Adipocyte (in vitro differentiated cells): ENCODE measurements around the gene SNRNP35.
"Not testable (repeated sequence)": the region's sequence is repeated elsewhere in the genome, so short reads cannot be mapped to it uniquely, and the experiment has no call there.

Experiments used
- DNase-seq: peaks from one replicate; pipeline ENCODE4 v3.0.0-alpha.2; 2015; ENCODE audit warnings: low read depth
- H3K27me3 ChIP-seq: replicated peaks from 2 replicates; pipeline ENCODE4 v1.7.0; 2013; ENCODE audit warnings: mild to moderate bottlenecking, low read length, moderate library complexity; ENCODE audit not compliant: control insufficient read depth, insufficient read depth
- H3K36me3 ChIP-seq: 2 replicates; pipeline ENCODE4 v1.7.0; 2013; ENCODE audit warnings: low read length, mild to moderate bottlenecking, moderate library complexity; ENCODE audit not compliant: control insufficient read depth, insufficient read depth, severe bottlenecking
- H3K4me1 ChIP-seq: 2 replicates; pipeline ENCODE4 v1.7.0; 2013; ENCODE audit warnings: mild to moderate bottlenecking, low read length, moderate library complexity; ENCODE audit not compliant: control insufficient read depth, insufficient read depth
- H3K4me3 ChIP-seq: 2 replicates; pipeline ENCODE4 v1.7.0; 2013; ENCODE audit warnings: mild to moderate bottlenecking, low read length, moderate library complexity
- H3K9ac ChIP-seq: 2 replicates; pipeline ENCODE4 v1.7.0; 2013; ENCODE audit warnings: mild to moderate bottlenecking, low read length, moderate library complexity
- H3K9me3 ChIP-seq: 2 replicates; pipeline ENCODE4 v1.7.0; 2013; ENCODE audit warnings: mild to moderate bottlenecking, low read length, moderate library complexity; ENCODE audit not compliant: control insufficient read depth

Gene SNRNP35

DNA sequence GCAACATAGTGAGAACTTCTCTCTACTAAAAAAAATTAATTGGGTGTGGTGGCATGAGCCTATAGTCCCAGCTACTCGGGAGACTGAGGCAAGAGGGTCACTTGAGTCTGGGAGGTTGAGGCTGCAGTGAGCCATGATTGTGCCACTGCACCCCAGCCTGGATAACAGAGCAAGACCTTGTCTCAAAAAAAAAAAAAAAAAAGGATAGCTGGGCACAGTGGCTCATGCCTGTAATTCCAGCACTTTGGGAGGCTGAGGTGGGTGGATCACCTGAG, 5.7 kb upstream of the SNRNP35 start:
- H3K36me3 ChIP-seq, H3K4me1 ChIP-seq, H3K9me3 ChIP-seq, H3K27me3 ChIP-seq, H3K9ac ChIP-seq, H3K4me3 ChIP-seq, DNase-seq: not testable (repeated sequence)

- Histone ChIP-seq H3K9ac (no peak overlapping the region), H3K9me3 (no peaks in the 10 kb centered on the region), H3K4me3 (no peak overlapping the region), H3K27me3 (no peaks in the 10 kb centered on the region), H3K4me1 (peaks cover 5% of the 10 kb centered on the region), H3K36me3 (no peaks in the 10 kb centered on the region)
- DNase-seq, result no peak
Observed at GRCh38 chr12:123453165-123453564, 4.8 kb upstream of the SNRNP35 start.

GRCh38 chr12:123463174-123463573, 5.2 kb downstream of the SNRNP35 start:
- not testable (repeated sequence) for H3K9me3 ChIP-seq, H3K9ac ChIP-seq, H3K4me1 ChIP-seq, DNase-seq, H3K4me3 ChIP-seq, H3K27me3 ChIP-seq
- H3K36me3 ChIP-seq, result peaks cover 18% of the 10 kb centered on the region

- no peaks in the 10 kb centered on the region for H3K27me3 ChIP-seq
- no peaks in the 10 kb centered on the region for H3K9me3 ChIP-seq
- H3K9ac ChIP-seq, result no peak overlapping the region
- no peak for DNase-seq
- H3K4me3 ChIP-seq, result no peak overlapping the region
- H3K4me1 ChIP-seq, result peaks cover 4% of the 10 kb centered on the region
- H3K36me3 ChIP-seq, result peaks cover 18% of the 10 kb centered on the region
Observed at GRCh38 chr12:123465084-123465483, 7.1 kb downstream of the SNRNP35 start.

- no peak for DNase-seq
- H3K9me3 ChIP-seq, result no peaks in the 10 kb centered on the region
Observed at GRCh38 chr12:123468786-123469185, 10.8 kb downstream of the SNRNP35 start.

DNA sequence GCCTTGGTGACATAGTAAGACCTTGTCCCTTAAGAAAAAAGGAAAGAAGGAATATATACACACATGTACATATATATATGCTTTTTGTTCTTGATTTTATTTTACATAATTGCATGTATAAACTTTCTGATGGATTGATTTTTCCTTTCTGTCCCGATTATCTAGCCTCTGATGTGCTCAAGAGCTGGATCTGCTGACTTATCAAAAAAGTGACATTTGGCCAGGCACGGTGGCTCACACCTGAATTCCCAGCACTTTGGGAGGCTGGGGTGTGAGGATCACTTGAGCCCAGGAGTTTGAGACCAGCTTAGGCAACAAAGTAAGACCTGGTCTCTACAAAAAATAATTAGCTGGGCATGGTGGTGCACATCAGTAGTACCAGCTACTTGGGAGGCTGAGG, 12.0 kb downstream of the SNRNP35 start:
- H3K36me3 ChIP-seq, result peaks cover 30% of the 10 kb centered on the region

More at GRCh38 chr12:123468786-123469185, 10.8 kb downstream of the SNRNP35 start:
- peaks cover 10% of the 10 kb centered on the region for H3K4me1 ChIP-seq
- no peak overlapping the region for H3K9ac ChIP-seq
- H3K4me3 ChIP-seq, result no peak overlapping the region
- H3K27me3 ChIP-seq, result no peaks in the 10 kb centered on the region
- peaks cover 32% of the 10 kb centered on the region for H3K36me3 ChIP-seq

DNA sequence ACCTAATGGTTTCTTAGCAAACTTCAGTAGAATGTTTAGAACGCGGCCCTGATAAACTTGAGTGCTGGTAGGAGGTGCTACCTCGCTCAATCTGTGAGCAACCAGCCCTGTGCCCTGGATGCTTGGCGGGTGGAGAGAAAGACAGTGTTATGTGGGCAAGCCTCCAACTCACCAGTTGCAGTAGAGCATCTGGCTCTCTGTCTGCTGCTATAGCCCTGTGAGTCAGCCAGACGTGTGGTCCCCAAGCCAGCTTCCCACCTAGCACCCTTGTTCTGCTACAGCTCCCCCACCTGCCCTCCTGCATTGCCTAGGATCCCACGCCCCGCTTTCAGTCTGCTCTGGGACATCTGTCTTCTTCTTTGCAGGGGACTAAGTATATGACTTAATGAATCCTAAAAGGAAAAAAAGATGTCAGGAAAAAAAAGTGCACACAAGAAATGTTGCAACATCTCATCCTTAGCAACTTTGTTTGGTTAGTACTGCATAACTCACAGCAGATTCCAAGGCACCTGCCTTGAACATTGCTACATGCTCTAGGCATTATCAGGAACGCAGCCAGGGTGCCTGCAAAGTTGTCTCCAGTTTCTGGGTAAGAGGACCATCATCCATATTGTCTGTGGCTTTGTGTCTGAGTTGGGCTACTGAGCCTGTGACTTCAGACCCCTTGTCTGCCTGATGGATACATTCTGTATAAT, 13.6 kb downstream of the SNRNP35 start:
- Histone ChIP-seq H3K36me3 (peaks cover 23% of the 10 kb centered on the region), H3K4me3 (no peak overlapping the region), H3K27me3 (no peaks in the 10 kb centered on the region), H3K4me1 (peaks cover 10% of the 10 kb centered on the region), H3K9ac (no peak overlapping the region), H3K9me3 (no peaks in the 10 kb centered on the region)
- peak; percentile 74 for DNase-seq

More for the DNA sequence above, 12.0 kb downstream of the SNRNP35 start:
- Histone ChIP-seq H3K4me1 (peaks cover 10% of the 10 kb centered on the region), H3K4me3 (no peak overlapping the region), H3K27me3 (no peaks in the 10 kb centered on the region), H3K9me3 (no peaks in the 10 kb centered on the region), H3K9ac (no peak overlapping the region)
- DNase-seq, result no peak

GRCh38 chr12:123472438-123472849, 14.5 kb downstream of the SNRNP35 start:
- H3K4me1 ChIP-seq, result peaks cover 6% of the 10 kb centered on the region
- no peak overlapping the region for H3K4me3 ChIP-seq
- no peak for DNase-seq
- H3K27me3 ChIP-seq, result no peaks in the 10 kb centered on the region
- H3K9ac ChIP-seq, result no peak overlapping the region
- H3K9me3 ChIP-seq, result no peaks in the 10 kb centered on the region
- H3K36me3 ChIP-seq, result peaks cover 26% of the 10 kb centered on the region

DNA sequence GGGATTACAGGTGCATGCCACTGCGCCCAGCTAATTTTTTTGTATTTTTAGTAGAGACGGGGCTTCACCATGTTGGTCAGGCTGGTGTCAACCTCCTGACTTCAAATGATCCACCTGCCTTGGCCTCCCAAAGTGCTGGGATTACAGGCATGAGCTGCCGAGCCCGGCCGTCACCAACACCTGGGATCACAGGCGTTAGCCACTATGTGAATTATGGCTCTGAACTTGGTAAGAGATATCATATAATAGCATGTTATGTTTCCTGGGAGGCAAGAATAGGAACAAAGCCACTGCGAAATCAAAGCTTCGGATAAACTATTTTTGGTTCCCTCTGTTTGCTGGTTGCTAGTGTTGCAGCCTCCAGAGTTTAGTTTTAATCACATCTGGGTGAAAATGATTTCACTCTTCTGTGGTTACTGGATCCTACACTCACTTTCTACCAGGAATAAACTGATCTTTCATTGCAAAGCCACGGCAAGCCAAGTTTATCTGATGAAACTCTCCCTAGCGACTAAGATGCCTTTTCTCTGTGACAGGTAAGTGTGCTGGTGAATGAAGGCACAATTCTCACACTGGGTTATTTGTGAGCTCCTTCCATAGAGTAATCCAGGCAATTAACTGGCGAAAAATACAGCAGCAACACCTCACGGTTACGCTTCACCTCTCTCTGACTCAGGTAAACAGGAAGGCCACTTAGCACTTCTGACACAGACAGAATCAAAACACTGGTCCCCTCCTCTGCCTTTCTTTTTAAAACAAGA, 16.7 kb downstream of the SNRNP35 start:
- DNase-seq, result no peak
- Histone ChIP-seq H3K27me3 (no peaks in the 10 kb centered on the region), H3K9ac (no peak overlapping the region), H3K9me3 (no peaks in the 10 kb centered on the region), H3K4me1 (peaks cover 13% of the 10 kb centered on the region), H3K36me3 (peaks cover 29% of the 10 kb centered on the region), H3K4me3 (no peak overlapping the region)

DNA sequence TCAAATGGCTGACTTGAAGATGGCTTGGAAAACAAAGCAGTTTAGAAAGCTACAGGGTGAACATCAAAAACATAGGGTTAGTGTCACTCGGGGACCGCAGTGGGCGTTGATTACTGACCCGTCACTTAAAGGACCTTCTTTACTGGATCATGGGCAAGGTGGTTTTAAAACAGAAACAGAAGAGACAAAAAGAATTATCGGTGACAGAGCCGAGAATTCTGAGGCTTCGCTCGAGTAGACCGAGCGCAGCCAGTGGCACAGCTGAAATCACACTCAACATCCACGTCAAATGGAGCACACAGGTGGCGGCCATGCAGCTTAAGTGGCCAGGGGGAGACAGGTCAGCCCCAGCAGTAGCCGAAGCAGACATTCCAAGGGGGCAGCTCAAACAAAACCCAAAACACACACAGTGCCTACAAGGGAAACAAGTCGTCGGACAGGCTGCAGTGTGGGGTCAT, 17.3 kb downstream of the SNRNP35 start:
- H3K36me3 ChIP-seq, result peaks cover 29% of the 10 kb centered on the region
- H3K27me3 ChIP-seq, result no peaks in the 10 kb centered on the region

GRCh38 chr12:123478069-123478468, 20.1 kb downstream of the SNRNP35 start:
- Histone ChIP-seq H3K4me3 (no peak overlapping the region), H3K27me3 (no peaks in the 10 kb centered on the region), H3K36me3 (peaks cover 25% of the 10 kb centered on the region), H3K9me3 (no peaks in the 10 kb centered on the region), H3K9ac (no peak overlapping the region), H3K4me1 (peaks cover 7% of the 10 kb centered on the region)
- DNase-seq, result no peak

More for the DNA sequence above, 17.3 kb downstream of the SNRNP35 start:
- Histone ChIP-seq H3K4me1 (peaks cover 13% of the 10 kb centered on the region), H3K9ac (no peak overlapping the region), H3K4me3 (no peak overlapping the region), H3K9me3 (no peaks in the 10 kb centered on the region)
- no peak for DNase-seq
